Measurements from ENCODE around the gene CHST13. TPM values are rescaled to one million over a fixed set of nuclear protein-coding genes. Genes with fewer than 3 reads are reported as not detected.

CHST13 gene
- polyA plus RNA-seq, 1 experiment: not detected

Small RNA genes lying within 50 kb of the gene (small RNA-seq; reads per million reads assigned to genes)
- not detected for gene RNA5SP138 (ENCODE audit: insufficient read length, low read depth, low replicate concordance)

Other genes with a start within 250 kb of the CHST13 start
- 0.29 and 0.44 TPM in 2 replicates for gene KLF15, start 166.7 kb upstream of the CHST13 start, polyA plus RNA-seq (2011; rRNA removed)
- not detected in 2 replicates for gene CFAP100, start 129.2 kb upstream of the CHST13 start, polyA plus RNA-seq (2011; rRNA removed)
- 11.9 and 15.8 TPM in 2 replicates for gene ZXDC, start 48.3 kb upstream of the CHST13 start, polyA plus RNA-seq (2011; rRNA removed)
- not detected in 2 replicates for gene UROC1, start 6.4 kb upstream of the CHST13 start, polyA plus RNA-seq (2011; rRNA removed)
- not detected in 2 replicates for gene C3orf22, start 34.8 kb downstream of the CHST13 start, polyA plus RNA-seq (2011; rRNA removed)
- 4.4 and 5.5 TPM in 2 replicates for gene TXNRD3, start 131.0 kb downstream of the CHST13 start, polyA plus RNA-seq (2011; rRNA removed)
- gene CHCHD6, start 180.1 kb downstream of the CHST13 start, polyA plus RNA-seq (2011; rRNA removed): 13.4 and 23.7 TPM in 2 replicates